ENCODE data around the gene PTPRO. TPM values are rescaled to one million over a fixed set of nuclear protein-coding genes. Genes with fewer than 3 reads are reported as not detected.

PTPRO gene
- total and polyA plus RNA-seq, 4 donors, result 0.31 to 3.3 (median 1.1) TPM

- 68% methylated on average over 1 of the region's 1 CpG for WGBS
- Histone ChIP-seq H3K27ac (ENCODE audit: low read depth in 1 of 2, low read length in 2 of 2) (no peak overlapping the region), H3K9ac (ENCODE audit: low read depth in 1 of 2, low read length in 2 of 2) (no peak overlapping the region), H3K9me3 (ENCODE audit: control insufficient read depth in 4 of 4, low read length in 3 of 4) (no peaks in the 10 kb centered on the region), H3K27me3 (ENCODE audit: control insufficient read depth in 4 of 4, insufficient read depth in 4 of 4, low read length in 3 of 4) (peaks cover 0 to 6% (median 0%) of the 10 kb centered on the region in 4 donors), H3K4me1 (ENCODE audit: control insufficient read depth in 4 of 4, insufficient read depth in 4 of 4, low read length in 3 of 4) (no peaks in the 10 kb centered on the region), H3K4me3 (ENCODE audit: low read depth in 1 of 3, low read length in 3 of 3) (no peak overlapping the region), H3K36me3 (ENCODE audit: control insufficient read depth in 4 of 4, insufficient read depth in 3 of 4, low read depth in 1 of 4, low read length in 3 of 4) (no peaks in the 10 kb centered on the region)
- no peak for DNase-seq (ENCODE audit: low spot score)
- TF ChIP-seq ATF3 (IDR thresholded peaks at IDR 0.05), result no peak
- TF ChIP-seq FOXA1 (IDR thresholded peaks at IDR 0.05), result no peak
- no peak for TF ChIP-seq RXRA (IDR thresholded peaks at IDR 0.05)
- TF ChIP-seq RAD21 (IDR thresholded peaks at IDR 0.05), result no peak
- no peak for TF ChIP-seq MAX (IDR thresholded peaks at IDR 0.05)
- no peak for TF ChIP-seq SP1 (IDR thresholded peaks at IDR 0.05)
- no peak for TF ChIP-seq JUND (IDR thresholded peaks at IDR 0.05)
- TF ChIP-seq TAF1 (conservative IDR thresholded peaks at IDR 0.05), result no peak
- no peak for TF ChIP-seq CTCF (IDR thresholded peaks at IDR 0.05; ENCODE audit: low read depth, low read length, missing input control)
- no peak for TF ChIP-seq EGR1 (IDR thresholded peaks at IDR 0.05; ENCODE audit: low read depth in 2 of 2)
- TF ChIP-seq YY1 (IDR thresholded peaks at IDR 0.05), result no peak
- no peak for TF ChIP-seq GABPA (IDR thresholded peaks at IDR 0.05 in 1 of 2, conservative IDR thresholded peaks at IDR 0.05 in 1 of 2)
- no peak for TF ChIP-seq ZBTB33 (IDR thresholded peaks at IDR 0.05)
- no peak for TF ChIP-seq FOXA2 (IDR thresholded peaks at IDR 0.05)
- TF ChIP-seq REST (IDR thresholded peaks at IDR 0.05), result no peak
These were observed 28.3 kb downstream of the PTPRO start for GRCh38 chr12:15350643-15351042.

DNA sequence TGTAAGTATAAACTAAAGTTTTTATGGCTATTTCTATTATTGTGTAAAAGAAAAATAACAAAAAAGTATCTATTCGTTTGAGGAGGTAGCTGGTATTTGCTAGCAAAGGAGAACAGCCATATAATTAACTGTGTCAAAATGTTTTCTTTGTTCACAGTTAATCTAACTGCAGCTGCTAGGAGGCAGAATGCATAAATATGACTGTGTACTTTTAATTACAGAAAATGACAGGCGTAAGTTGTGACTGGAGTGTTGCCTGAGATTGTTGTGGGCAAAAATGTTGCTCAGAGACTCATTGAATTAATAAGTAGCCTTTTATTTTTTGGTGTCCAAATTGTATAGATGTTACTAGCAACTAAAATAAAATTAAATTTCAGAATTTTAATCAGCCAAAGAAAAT lies 33.5 kb downstream of the PTPRO start:
- H3K9me3 ChIP-seq (ENCODE audit: control insufficient read depth in 4 of 4, low read length in 3 of 4), result no peaks in the 10 kb centered on the region
- no peak overlapping the region for H3K27ac ChIP-seq (ENCODE audit: low read depth in 1 of 2, low read length in 2 of 2)
- peaks cover 0 to 3% (median 0%) of the 10 kb centered on the region in 4 donors for H3K27me3 ChIP-seq (ENCODE audit: control insufficient read depth in 4 of 4, insufficient read depth in 4 of 4, low read length in 3 of 4)
- no peak for DNase-seq (ENCODE audit: low spot score)
- no peaks in the 10 kb centered on the region for H3K4me1 ChIP-seq (ENCODE audit: control insufficient read depth in 4 of 4, insufficient read depth in 4 of 4, low read length in 3 of 4)
- H3K9ac ChIP-seq (ENCODE audit: low read depth in 1 of 2, low read length in 2 of 2), result no peak overlapping the region
- H3K36me3 ChIP-seq (ENCODE audit: control insufficient read depth in 4 of 4, insufficient read depth in 3 of 4, low read depth in 1 of 4, low read length in 3 of 4), result no peaks in the 10 kb centered on the region
- TF ChIP-seq FOXA2 (IDR thresholded peaks at IDR 0.05) (no peak), TAF1 (conservative IDR thresholded peaks at IDR 0.05) (no peak), ZBTB33 (IDR thresholded peaks at IDR 0.05) (no peak), YY1 (IDR thresholded peaks at IDR 0.05) (no peak), EGR1 (IDR thresholded peaks at IDR 0.05; ENCODE audit: low read depth in 2 of 2) (no peak), HNF4G (IDR thresholded peaks at IDR 0.05) (no peak), HNF4A (conservative IDR thresholded peaks at IDR 0.05) (no peak), SP1 (IDR thresholded peaks at IDR 0.05) (no peak), RAD21 (IDR thresholded peaks at IDR 0.05) (no peak), REST (IDR thresholded peaks at IDR 0.05) (no peak)
- H3K4me3 ChIP-seq (ENCODE audit: low read depth in 1 of 3, low read length in 3 of 3), result no peak overlapping the region
- 66% methylated on average over 2 of the region's 2 CpGs for WGBS

Data from liver (tissue), 9 donors.